Activated B cell treated with CpG ODN at 0.5 μM for 24 hours (primary cell): ENCODE data around the gene LPAR1. TPM values are rescaled to one million over a fixed set of nuclear protein-coding genes. Genes with fewer than 3 reads are reported as not detected.

Source experiments
- ATAC-seq: fragments of 200-7000 bp; cut with Tn5 transposase; one replicate; pipeline ENCODE4 v1.10.0; 2021; ENCODE audit warnings: low read depth, mild to moderate bottlenecking, moderate library complexity
- CTCF ChIA-PET: fragments of 350-600 bp; sonication (Branson Sonifier 250); formaldehyde crosslinking; loops from one replicate; lab custom pipeline; 2021; ENCODE audit warnings: antibody characterized with exemption; lab: Charles Lee
- POLR2A ChIA-PET: fragments of 350-600 bp; sonication (Branson Sonifier 250); formaldehyde crosslinking; loops from one replicate; lab custom pipeline; 2021; ENCODE audit warnings: antibody characterized with exemption; lab: Charles Lee
- DNase-seq: peaks from one replicate; pipeline ENCODE4 v3.0.0; 2022
- H3K27ac Mint-ChIP-seq: one replicate; pipeline ENCODE4 v1.8.0; 2020; ENCODE audit warnings: mixed read lengths
- H3K27me3 Mint-ChIP-seq: one replicate; pipeline ENCODE4 v1.8.0; 2021; ENCODE audit warnings: mixed read lengths
- H3K36me3 Mint-ChIP-seq: one replicate; pipeline ENCODE4 v1.8.0; 2021; ENCODE audit warnings: low read depth, mixed read lengths
- H3K4me1 Mint-ChIP-seq: one replicate; pipeline ENCODE4 v1.8.0; 2021; ENCODE audit warnings: mixed read lengths
- H3K4me3 Mint-ChIP-seq: one replicate; pipeline ENCODE4 v1.8.0; 2020; ENCODE audit warnings: mild to moderate bottlenecking, mixed read lengths
- H3K9me3 Mint-ChIP-seq: one replicate; pipeline ENCODE4 v1.8.0; 2020; ENCODE audit warnings: mixed read lengths
- intact Hi-C: fragments of 100-400 bp; cut with micrococcal nuclease; formaldehyde crosslinking; loops from one replicate; pipeline ENCODE4 v1.15.1; 2024
- total RNA-seq: library from RNA; stranded (reverse); gene quantifications from 2 replicates; pipeline ENCODE4 v1.2.3, GENCODE V29; 2022
- TF ChIP-seq, protein P1 (sequence below): fragments of 200-600 bp; IDR thresholded peaks from one replicate; pipeline ENCODE4 v1.8.0; 2022; ENCODE audit warnings: antibody characterized with exemption, mild to moderate bottlenecking

LPAR1 gene
- total RNA-seq, 1 donor from 2014 or later, result not detected

DNA sequence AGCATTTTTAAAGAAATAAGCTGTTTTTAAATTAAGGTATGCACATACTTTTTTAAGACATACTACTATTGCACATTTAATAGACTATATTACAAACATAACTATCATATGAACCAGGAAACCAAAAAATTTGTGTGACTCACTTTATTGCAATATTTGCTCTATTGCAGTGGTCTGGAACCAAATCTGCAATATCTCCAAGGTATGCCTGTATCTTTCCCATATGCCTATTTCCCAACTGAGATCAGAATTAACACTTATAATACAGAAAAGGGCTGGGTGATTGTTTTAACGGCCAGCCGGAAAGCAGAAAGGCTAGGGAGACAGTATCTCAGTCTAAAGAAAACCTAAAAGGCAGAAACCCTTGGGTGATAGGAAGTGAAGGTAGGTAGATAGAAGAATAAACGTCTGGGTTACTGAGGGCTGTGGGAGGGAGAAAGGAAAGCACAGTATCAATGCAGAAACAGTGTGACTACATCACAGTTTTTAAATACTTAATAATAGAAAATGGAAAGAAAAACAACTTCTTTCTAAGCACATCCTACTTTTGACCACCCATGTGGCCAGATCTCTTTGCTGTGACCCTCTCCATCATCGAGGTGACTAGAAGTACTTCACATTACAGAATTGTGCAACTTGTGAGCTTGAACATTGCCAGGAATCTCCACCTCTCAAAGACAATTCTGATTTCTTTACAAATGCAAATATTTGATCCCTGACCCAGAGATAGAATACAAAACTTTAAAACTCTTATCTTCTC lies 126.4 kb downstream of the LPAR1 start:
- Mint-ChIP-seq H3K4me3 (no peak overlapping the region), H3K27ac (no peak overlapping the region), H3K9me3 (peaks cover 16% of the 10 kb centered on the region), H3K4me1 (no peaks in the 10 kb centered on the region), H3K36me3 (no peaks in the 10 kb centered on the region), H3K27me3 (no peaks in the 10 kb centered on the region)
- TF ChIP-seq, protein P1, sequence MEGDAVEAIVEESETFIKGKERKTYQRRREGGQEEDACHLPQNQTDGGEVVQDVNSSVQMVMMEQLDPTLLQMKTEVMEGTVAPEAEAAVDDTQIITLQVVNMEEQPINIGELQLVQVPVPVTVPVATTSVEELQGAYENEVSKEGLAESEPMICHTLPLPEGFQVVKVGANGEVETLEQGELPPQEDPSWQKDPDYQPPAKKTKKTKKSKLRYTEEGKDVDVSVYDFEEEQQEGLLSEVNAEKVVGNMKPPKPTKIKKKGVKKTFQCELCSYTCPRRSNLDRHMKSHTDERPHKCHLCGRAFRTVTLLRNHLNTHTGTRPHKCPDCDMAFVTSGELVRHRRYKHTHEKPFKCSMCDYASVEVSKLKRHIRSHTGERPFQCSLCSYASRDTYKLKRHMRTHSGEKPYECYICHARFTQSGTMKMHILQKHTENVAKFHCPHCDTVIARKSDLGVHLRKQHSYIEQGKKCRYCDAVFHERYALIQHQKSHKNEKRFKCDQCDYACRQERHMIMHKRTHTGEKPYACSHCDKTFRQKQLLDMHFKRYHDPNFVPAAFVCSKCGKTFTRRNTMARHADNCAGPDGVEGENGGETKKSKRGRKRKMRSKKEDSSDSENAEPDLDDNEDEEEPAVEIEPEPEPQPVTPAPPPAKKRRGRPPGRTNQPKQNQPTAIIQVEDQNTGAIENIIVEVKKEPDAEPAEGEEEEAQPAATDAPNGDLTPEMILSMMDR, result no peak
- no peak for DNase-seq
- ChIA-PET CTCF (no interaction called here), POLR2A (no interaction called here)
- no peak for ATAC-seq
- intact Hi-C loops, result no loop called here

DNA sequence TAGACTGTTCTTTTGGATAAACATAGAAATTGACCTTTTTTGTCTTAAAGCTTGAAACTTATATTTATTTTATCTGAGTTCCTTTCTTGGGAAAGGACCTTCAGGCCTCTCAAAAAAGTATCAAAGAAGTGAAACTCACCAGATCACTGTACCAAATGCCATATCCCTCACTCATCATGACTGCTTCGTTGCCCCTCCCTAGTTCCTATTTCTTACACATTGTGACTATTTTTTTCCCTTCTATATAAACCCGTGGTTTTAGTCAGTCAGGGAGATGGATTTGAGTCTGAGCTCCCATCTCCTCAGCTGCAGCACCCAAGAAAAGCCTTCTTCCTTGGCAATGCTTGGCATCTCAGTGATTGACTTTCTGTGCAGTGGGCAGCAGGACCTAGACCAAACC lies 129.4 kb downstream of the LPAR1 start:
- CTCF ChIA-PET, result no interaction called here
- no peak overlapping the region for H3K27ac Mint-ChIP-seq
- peaks cover 13% of the 10 kb centered on the region for H3K9me3 Mint-ChIP-seq
- H3K27me3 Mint-ChIP-seq, result no peaks in the 10 kb centered on the region
- no peak for DNase-seq
- TF ChIP-seq, protein P1, result no peak
- intact Hi-C loops, result no loop called here
- H3K36me3 Mint-ChIP-seq, result no peaks in the 10 kb centered on the region
- H3K4me3 Mint-ChIP-seq, result no peak overlapping the region
- H3K4me1 Mint-ChIP-seq, result no peaks in the 10 kb centered on the region
- POLR2A ChIA-PET, result no interaction called here
- no peak for ATAC-seq

DNA sequence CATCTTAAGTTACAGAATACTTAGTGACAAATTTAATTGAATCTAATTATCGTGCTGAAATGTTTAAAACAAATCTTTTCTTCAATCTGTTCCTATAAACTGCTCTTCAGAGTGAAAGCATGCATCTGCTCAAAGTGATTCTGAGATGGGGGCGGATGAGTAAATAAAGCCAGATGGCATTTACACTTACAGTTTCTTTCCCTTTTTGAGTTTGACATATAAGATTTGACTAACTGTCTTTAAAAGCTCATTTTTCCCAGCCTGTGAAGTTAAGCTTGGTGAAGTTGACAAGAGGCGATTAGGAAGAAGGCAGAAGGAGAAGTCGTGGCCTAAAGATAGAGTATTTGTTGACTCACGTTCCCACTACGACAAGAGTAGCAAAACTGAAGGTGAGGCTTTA lies 137.4 kb downstream of the LPAR1 start:
- H3K36me3 Mint-ChIP-seq, result no peaks in the 10 kb centered on the region
- CTCF ChIA-PET, result no interaction called here
- H3K4me3 Mint-ChIP-seq, result no peak overlapping the region
- TF ChIP-seq, protein P1, result no peak
- H3K9me3 Mint-ChIP-seq, result peaks cover 18% of the 10 kb centered on the region
- DNase-seq (no peak), ATAC-seq (no peak)
- POLR2A ChIA-PET, result no interaction called here
- no peaks in the 10 kb centered on the region for H3K4me1 Mint-ChIP-seq
- H3K27ac Mint-ChIP-seq, result no peak overlapping the region
- H3K27me3 Mint-ChIP-seq, result no peaks in the 10 kb centered on the region
- intact Hi-C loops, result no loop called here

DNA sequence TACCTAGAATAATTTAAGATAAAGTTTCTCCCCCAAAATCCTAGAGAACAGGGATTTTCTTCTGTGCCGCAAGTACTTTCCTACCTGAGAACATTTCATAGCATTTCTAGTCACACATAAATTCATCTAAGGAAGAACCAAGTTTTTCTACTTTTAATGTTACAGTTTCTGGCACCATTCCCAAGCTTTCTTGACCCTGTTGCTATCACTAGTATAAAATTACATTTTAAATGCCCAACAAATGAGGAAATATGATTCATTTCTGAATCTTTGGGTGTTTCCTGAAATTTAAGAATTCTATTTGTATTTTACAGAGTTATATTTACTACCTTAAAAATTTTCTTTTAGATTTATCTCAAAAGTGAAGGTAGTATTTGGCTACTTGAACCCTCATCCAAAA lies 137.8 kb downstream of the LPAR1 start:
- H3K4me3 Mint-ChIP-seq, result no peak overlapping the region
- H3K9me3 Mint-ChIP-seq, result peaks cover 18% of the 10 kb centered on the region
- DNase-seq (no peak), ATAC-seq (no peak)
- intact Hi-C loops, result no loop called here
- H3K36me3 Mint-ChIP-seq, result no peaks in the 10 kb centered on the region
- TF ChIP-seq, protein P1, result no peak
- CTCF ChIA-PET, result no interaction called here
- POLR2A ChIA-PET, result no interaction called here
- H3K27ac Mint-ChIP-seq, result no peak overlapping the region
- no peaks in the 10 kb centered on the region for H3K4me1 Mint-ChIP-seq
- no peaks in the 10 kb centered on the region for H3K27me3 Mint-ChIP-seq

DNA sequence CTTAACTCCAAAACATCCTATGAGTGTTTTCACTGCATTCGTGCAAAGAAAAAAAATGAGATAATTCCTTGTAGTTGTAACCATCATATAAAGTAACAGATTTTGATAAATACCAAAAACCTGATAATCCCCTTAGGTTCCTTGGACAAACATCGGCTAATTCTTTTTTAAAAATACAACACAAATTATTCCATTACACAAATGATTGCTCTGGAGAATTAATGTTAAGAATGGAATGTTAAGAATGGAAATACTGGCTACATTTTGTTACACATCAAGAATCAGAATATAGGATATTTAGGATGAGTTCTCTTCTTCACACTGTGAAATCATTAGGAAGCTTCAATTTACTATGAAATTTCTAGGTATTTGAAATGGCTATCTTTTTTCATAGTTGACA lies 139.4 kb downstream of the LPAR1 start:
- Mint-ChIP-seq H3K27me3 (no peaks in the 10 kb centered on the region), H3K36me3 (no peaks in the 10 kb centered on the region), H3K4me3 (no peak overlapping the region), H3K4me1 (no peaks in the 10 kb centered on the region), H3K9me3 (peaks cover 18% of the 10 kb centered on the region), H3K27ac (no peak overlapping the region)
- intact Hi-C loops, result no loop called here
- TF ChIP-seq, protein P1, result no peak
- DNase-seq (no peak), ATAC-seq (no peak)
- ChIA-PET CTCF (no interaction called here), POLR2A (no interaction called here)
